IMR-90 (cell line): Measurements from ENCODE around the gene ZNF212. TPM values are rescaled to one million over a fixed set of nuclear protein-coding genes. Genes with fewer than 3 reads are reported as not detected.

Experiments used
- ATAC-seq: fragments of 200-7000 bp; cut with Tn5 transposase; 2 replicates; pipeline ENCODE4 v1.9.1; 2020; ENCODE audit warnings: low read depth, mild to moderate bottlenecking, moderate library complexity
- BruUV-seq: library from RNA; stranded (reverse); fragments of 400-500 nt; replicated peaks from 2 replicates; lab custom pipeline; 2021; lab: Mats Ljungman, UMichigan
- CTCF ChIA-PET: fragments of 300-600 bp; formaldehyde crosslinking; extraction: SDS; loops from one replicate; lab custom pipeline; 2021; ENCODE audit warnings: antibody characterized with exemption; lab: Yijun Ruan, JAX
- POLR2A ChIA-PET: fragments of 300-600 bp; sonication (Branson Sonifier 250); formaldehyde crosslinking; loops from one replicate; lab custom pipeline; 2022; ENCODE audit warnings: antibody characterized with exemption; ENCODE audit not compliant: unreplicated experiment; lab: Charles Lee
- DNase-seq: peaks from one replicate; pipeline ENCODE4 v3.0.0; 2013
- H2AFZ ChIP-seq: replicated peaks from 2 replicates; pipeline ENCODE3; 2013; ENCODE audit warnings: low read length, mild to moderate bottlenecking; ENCODE audit not compliant: poor library complexity
- H2AK5ac ChIP-seq: 2 replicates; pipeline ENCODE4 v1.6.1; 2013; ENCODE audit warnings: low read depth, low read length, inconsistent platforms
- H2AK9ac ChIP-seq: replicated peaks from 2 replicates; pipeline ENCODE3; 2013; ENCODE audit warnings: mild to moderate bottlenecking, low read depth, low read length, moderate library complexity; ENCODE audit not compliant: poor library complexity
- H2BK120ac ChIP-seq: 2 replicates; pipeline ENCODE4 v1.6.1; 2013; ENCODE audit warnings: low read depth, low read length, inconsistent platforms
- H2BK15ac ChIP-seq: 3 replicates; pipeline ENCODE4 v1.6.1; 2013; ENCODE audit warnings: low read depth, low read length, inconsistent platforms
- H2BK20ac ChIP-seq: 2 replicates; pipeline ENCODE4 v1.6.1; 2013; ENCODE audit warnings: low read depth, mild to moderate bottlenecking, inconsistent platforms, low read length, moderate library complexity
- H2BK5ac ChIP-seq: 2 replicates; pipeline ENCODE4 v1.6.1; 2013; ENCODE audit warnings: mild to moderate bottlenecking, low read depth, low read length, inconsistent platforms; ENCODE audit not compliant: poor library complexity, severe bottlenecking
- H3K14ac ChIP-seq: replicated peaks from 2 replicates; pipeline ENCODE4 v1.6.1; 2013; ENCODE audit warnings: low read depth, low read length, inconsistent platforms
- H3K18ac ChIP-seq: 2 replicates; pipeline ENCODE4 v1.6.1; 2013; ENCODE audit warnings: low read depth, low read length, control low read depth
- H3K23ac ChIP-seq: 2 replicates; pipeline ENCODE4 v1.6.1; 2013; ENCODE audit warnings: low read depth, low read length, inconsistent platforms
- H3K27ac ChIP-seq: 2 replicates; pipeline ENCODE4 v1.5.1; 2013; ENCODE audit warnings: mild to moderate bottlenecking, control low read depth, low read length; ENCODE audit not compliant: insufficient read depth
- H3K27me3 ChIP-seq: 2 replicates; pipeline ENCODE4 v1.6.1; 2013; ENCODE audit warnings: low read length; ENCODE audit not compliant: control insufficient read depth, insufficient read depth
- H3K36me3 ChIP-seq: 2 replicates; pipeline ENCODE4 v1.6.1; 2013; ENCODE audit warnings: low read length, mixed read lengths; ENCODE audit not compliant: control insufficient read depth, insufficient read depth
- H3K4ac ChIP-seq: 2 replicates; pipeline ENCODE4 v1.6.1; 2013; ENCODE audit warnings: low read depth, low read length, inconsistent platforms
- H3K4me1 ChIP-seq: 2 replicates; pipeline ENCODE4 v1.6.1; 2013; ENCODE audit warnings: low read length, mixed read lengths; ENCODE audit not compliant: control insufficient read depth, insufficient read depth
- H3K4me2 ChIP-seq: 2 replicates; pipeline ENCODE4 v1.6.1; 2013; ENCODE audit warnings: low read depth, mild to moderate bottlenecking, control low read depth, low read length, moderate library complexity
- H3K4me3 ChIP-seq: 2 replicates; pipeline ENCODE4 v1.5.1; 2013; ENCODE audit warnings: low read depth, mild to moderate bottlenecking, control low read depth, low read length, moderate library complexity; ENCODE audit not compliant: insufficient read depth
- H3K56ac ChIP-seq: 2 replicates; pipeline ENCODE4 v1.6.1; 2013; ENCODE audit warnings: low read length, inconsistent platforms; ENCODE audit not compliant: insufficient read depth; ENCODE audit errors: extremely low read depth
- H3K79me1 ChIP-seq, 2 experiments: 2 replicates each; pipeline ENCODE4 v1.6.1; 2013; ENCODE audit warnings: low read length in 2 of 2, inconsistent platforms in 1 of 2, low read depth in 1 of 2
- H3K9ac ChIP-seq: 2 replicates; pipeline ENCODE4 v1.6.1; 2013; ENCODE audit warnings: low read depth, low read length, control low read depth
- H3K9me1 ChIP-seq: 2 replicates; pipeline ENCODE4 v1.6.1; 2013; ENCODE audit warnings: low read length, inconsistent platforms; ENCODE audit not compliant: insufficient read depth
- H3K9me3 ChIP-seq: 2 replicates; pipeline ENCODE4 v1.6.1; 2013; ENCODE audit warnings: low read length; ENCODE audit not compliant: control insufficient read depth, insufficient read depth
- H4K20me1 ChIP-seq: 2 replicates; pipeline ENCODE4 v1.6.1; 2013; ENCODE audit warnings: low read length, inconsistent platforms; ENCODE audit not compliant: insufficient read depth
- H4K5ac ChIP-seq: 2 replicates; pipeline ENCODE4 v1.6.1; 2013; ENCODE audit warnings: mild to moderate bottlenecking, low read depth, low read length, control low read depth
- H4K8ac ChIP-seq, 2 experiments: 2 replicates each; pipeline ENCODE4 v1.6.1; 2013; ENCODE audit warnings: low read depth in 2 of 2, low read length in 2 of 2, control low read depth in 1 of 2, inconsistent platforms in 1 of 2
- H4K91ac ChIP-seq: 2 replicates; pipeline ENCODE4 v1.6.1; 2013; ENCODE audit warnings: low read depth, low read length, inconsistent platforms; ENCODE audit not compliant: insufficient read depth
- BHLHE40 ChIP-seq: fragments of 150-350 bp; IDR thresholded peaks from 2 replicates; pipeline ENCODE4 v1.6.1; 2016; ENCODE audit warnings: mild to moderate bottlenecking, low read depth, low read length
- CEBPB ChIP-seq: IDR thresholded peaks from 2 replicates; pipeline ENCODE4 v1.6.1; 2012; ENCODE audit warnings: low read depth, low read length, improper control_type of control experiment
- CHD1 ChIP-seq: IDR thresholded peaks from 2 replicates; pipeline ENCODE4 v1.6.1; 2012; ENCODE audit warnings: low read depth, low read length, improper control_type of control experiment
- CTCF ChIP-seq: conservative IDR thresholded peaks from 2 replicates; pipeline ENCODE4 v1.5.1; 2012; ENCODE audit warnings: mild to moderate bottlenecking, low read depth, low read length, improper control_type of control experiment
- ELK1 ChIP-seq: fragments of 150-350 bp; IDR thresholded peaks from 2 replicates; pipeline ENCODE4 v1.6.1; 2016; ENCODE audit warnings: low read depth, mild to moderate bottlenecking, low read length, moderate library complexity, borderline replicate concordance
- FOS ChIP-seq: fragments of 150-350 bp; IDR thresholded peaks from 2 replicates; pipeline ENCODE4 v1.6.1; 2016; ENCODE audit warnings: low read depth, low read length
- MAFK ChIP-seq: IDR thresholded peaks from 2 replicates; pipeline ENCODE4 v1.6.1; 2012; ENCODE audit warnings: low read depth, low read length, improper control_type of control experiment
- MAZ ChIP-seq: IDR thresholded peaks from 2 replicates; pipeline ENCODE4 v1.6.1; 2012; ENCODE audit warnings: low read depth, mild to moderate bottlenecking, low read length, improper control_type of control experiment, moderate library complexity, borderline replicate concordance
- MXI1 ChIP-seq: IDR thresholded peaks from 2 replicates; pipeline ENCODE4 v1.6.1; 2012; ENCODE audit warnings: low read depth, mild to moderate bottlenecking, low read length, moderate library complexity, borderline replicate concordance
- NFE2L2 ChIP-seq: fragments of 150-350 bp; IDR thresholded peaks from 2 replicates; pipeline ENCODE4 v1.6.1; 2016; ENCODE audit warnings: low read depth, mild to moderate bottlenecking, low read length
- POLR2A ChIP-seq: IDR thresholded peaks from 2 replicates; pipeline ENCODE4 v1.6.1; 2012; ENCODE audit warnings: mild to moderate bottlenecking, low read depth, low read length
- RAD21 ChIP-seq: IDR thresholded peaks from 2 replicates; pipeline ENCODE4 v1.6.1; 2012; ENCODE audit warnings: low read length, improper control_type of control experiment
- RCOR1 ChIP-seq: IDR thresholded peaks from 2 replicates; pipeline ENCODE4 v1.6.1; 2012; ENCODE audit warnings: mild to moderate bottlenecking, low read length, improper control_type of control experiment; ENCODE audit not compliant: insufficient replicate concordance
- RFX5 ChIP-seq: IDR thresholded peaks from 2 replicates; pipeline ENCODE4 v1.8.0; 2012; ENCODE audit warnings: low read depth, mild to moderate bottlenecking, low read length, moderate library complexity
- USF2 ChIP-seq: fragments of 150-350 bp; IDR thresholded peaks from 2 replicates; pipeline ENCODE4 v1.6.1; 2017; ENCODE audit warnings: mild to moderate bottlenecking, antibody characterized with exemption, low read length, low read depth
- WGBS, 2 experiments: methylation state at CpG; one replicate each; pipeline versions ENCODE4 v1.1.5 to v1.1.7; 2013; ENCODE audit warnings: missing lambda C conversion rate in 2 of 2; ENCODE audit not compliant: insufficient read length in 1 of 2; ENCODE audit errors: extremely low coverage in 2 of 2; 5-methylcytosine and 5-hydroxymethylcytosine counted together
- dilution Hi-C: fragments of 300-500 bp; cut with HindIII; formaldehyde crosslinking; loops from one replicate; pipeline ENCODE4 v1.14.3; 2018; ENCODE audit warnings: low sequenced_read_pairs; ENCODE audit not compliant: unreplicated experiment
- in situ Hi-C: fragments of 300-500 bp; cut with MboI; formaldehyde crosslinking; loops from 3 replicates; pipeline ENCODE4 v1.14.3; 2019; ENCODE audit warnings: low sequenced_read_pairs, inconsistent platforms, mixed read lengths
- intact Hi-C: fragments of 100-400 bp; cut with micrococcal nuclease; formaldehyde crosslinking; loops from 2 replicates; pipeline ENCODE4 v1.10.0; 2022
- polyA plus RNA-seq, 3 experiments: library from polyadenylated mRNA; depleted of rRNA; stranded (reverse); fragments of >200 nt; gene quantifications; 2 replicates each; pipeline ENCODE4 v1.2.3, GENCODE V29; 2012; ENCODE audit warnings: low replicate concordance in 1 of 3
- total RNA-seq: library from RNA; depleted of rRNA; stranded (reverse); fragments of >200 nt; gene quantifications from 2 replicates; pipeline ENCODE4 v1.2.3, GENCODE V29; 2012

Gene ZNF212
- total and polyA plus RNA-seq, 2 of the 4 experiments (the other 2 are of a cell fraction), result 3.8 to 5.1 TPM

- H3K9ac ChIP-seq, result no peak overlapping the region
- H3K23ac ChIP-seq, result no peak overlapping the region
- no peaks in the 10 kb centered on the region for H3K27me3 ChIP-seq
- in situ Hi-C loops, result no loop called here
- no peak overlapping the region for H2AK9ac ChIP-seq
- dilution Hi-C loops, result no loop called here
- H3K79me1 ChIP-seq, result peaks cover 19 to 26% of the 10 kb centered on the region in 2 experiments
- H4K5ac ChIP-seq, result no peak overlapping the region
- H3K4ac ChIP-seq, result no peak overlapping the region
- intact Hi-C loops, result no loop called here
- TF ChIP-seq CHD1, result no peak
- TF ChIP-seq BHLHE40, result no peak
- TF ChIP-seq ELK1, result no peak
- no peak for TF ChIP-seq RCOR1
- TF ChIP-seq MAFK, result no peak
- no peak for TF ChIP-seq RAD21
- no peak for TF ChIP-seq NFE2L2
- TF ChIP-seq CEBPB, result no peak
- no peak for TF ChIP-seq USF2
- no peak for TF ChIP-seq RFX5
- no peak for TF ChIP-seq FOS
- TF ChIP-seq CTCF, result no peak
- TF ChIP-seq MXI1, result no peak
- no peak for TF ChIP-seq POLR2A
- no peak for TF ChIP-seq MAZ
- H2AK5ac ChIP-seq, result no peak overlapping the region
- ATAC-seq (no peak), DNase-seq (no peak)
- no TSS peak for BruUV-seq
- H3K14ac ChIP-seq, result no peak overlapping the region
- WGBS, 2 experiments, result 94% methylated on average over 10 of the region's 21 CpGs; no CpG with 5 or more reads in 1 of the 2 experiments
- no peak overlapping the region for H3K56ac ChIP-seq
- H2AFZ ChIP-seq, result no peak overlapping the region
- no peak overlapping the region for H2BK5ac ChIP-seq
- no peak overlapping the region for H2BK120ac ChIP-seq
- H3K9me1 ChIP-seq, result no peaks in the 10 kb centered on the region; the same call in 1 of the 2 replicates
- H4K20me1 ChIP-seq, result no peaks in the 10 kb centered on the region
- H3K4me2 ChIP-seq, result no peak overlapping the region
- H2BK20ac ChIP-seq, result no peak overlapping the region
- H4K8ac ChIP-seq, result no peak overlapping the region
- no peak overlapping the region for H3K27ac ChIP-seq
- POLR2A ChIA-PET, result no interaction called here
- H3K18ac ChIP-seq, result no peak overlapping the region
- no peaks in the 10 kb centered on the region for H3K9me3 ChIP-seq
- H3K4me3 ChIP-seq, result no peak overlapping the region
- H4K91ac ChIP-seq, result no peak overlapping the region
- H2BK15ac ChIP-seq, result no peak overlapping the region
- H3K36me3 ChIP-seq, result peaks cover 26% of the 10 kb centered on the region
- CTCF ChIA-PET, result no interaction called here
- H3K4me1 ChIP-seq, result peaks cover 4% of the 10 kb centered on the region
These were observed 27.0 kb downstream of the ZNF212 start for GRCh38 chr7:149266451-149266850.
